GM10248 (cell line): ENCODE data around the gene ERN2.

Source experiments
- CTCF ChIA-PET: fragments of 300-600 bp; sonication (Branson Sonifier 250); formaldehyde crosslinking; extraction: SDS; loops from one replicate; lab custom pipeline; 2021; ENCODE audit warnings: antibody characterized with exemption; lab: Yijun Ruan, JAX
- POLR2A ChIA-PET: fragments of 350-650 bp; sonication (Branson Sonifier 250); formaldehyde crosslinking; extraction: SDS; loops from one replicate; lab custom pipeline; 2020; ENCODE audit warnings: antibody characterized with exemption; lab: Yijun Ruan, JAX
- DNase-seq: peaks from one replicate; pipeline ENCODE4 v3.0.0; 2012; ENCODE audit errors: extremely low spot score
- CTCF ChIP-seq: IDR thresholded peaks from 2 replicates; pipeline ENCODE4 v1.5.1; 2012; ENCODE audit warnings: mild to moderate bottlenecking, low read depth; ENCODE audit errors: extremely low read depth, missing control alignments, control extremely low read depth

Gene ERN2

GRCh38 chr16:23704772-23705516 is 8.1 kb downstream of the ERN2 start:
- no peak for DNase-seq
- ChIA-PET POLR2A (no interaction called here), CTCF (no interaction called here)
- TF ChIP-seq CTCF: no peak

GRCh38 chr16:23702951-23703350 is 10.1 kb downstream of the ERN2 start:
- DNase-seq: no peak
- TF ChIP-seq CTCF: no peak
- POLR2A ChIA-PET: no interaction called here
- CTCF ChIA-PET: no interaction called here

- no peak for DNase-seq
- CTCF ChIA-PET: no interaction called here
- POLR2A ChIA-PET: no interaction called here
- no peak for TF ChIP-seq CTCF
Observed at GRCh38 chr16:23701045-23701444, 12.0 kb downstream of the ERN2 start.

GRCh38 chr16:23700509-23700908 is 12.5 kb downstream of the ERN2 start:
- no peak for TF ChIP-seq CTCF
- no peak for DNase-seq
- CTCF ChIA-PET: no interaction called here
- POLR2A ChIA-PET: no interaction called here

- CTCF ChIA-PET: no interaction called here
- DNase-seq: no peak
- POLR2A ChIA-PET: no interaction called here
- TF ChIP-seq CTCF: no peak
Observed at GRCh38 chr16:23700093-23700492, 12.9 kb downstream of the ERN2 start.

GRCh38 chr16:23699100-23699499 is 13.9 kb downstream of the ERN2 start:
- ChIA-PET POLR2A (no interaction called here), CTCF (no interaction called here)
- DNase-seq: no peak
- no peak for TF ChIP-seq CTCF

GRCh38 chr16:23695756-23696155 is 17.3 kb downstream of the ERN2 start:
- no peak for DNase-seq
- ChIA-PET CTCF (no interaction called here), POLR2A (no interaction called here)
- no peak for TF ChIP-seq CTCF
